ENCODE data around the gene NFATC2. TPM values are rescaled to one million over a fixed set of nuclear protein-coding genes. Genes with fewer than 3 reads are reported as not detected.

NFATC2 gene
- total RNA-seq, 1 experiment from 2014 or later, result 5.0 TPM

- ChIA-PET CTCF (no interaction called here), RAD21 (ENCODE audit: low non-redundant PET in 1 of 2, low total read pairs in 2 of 2, uncharacterized antibody in 2 of 2, unreplicated experiment in 2 of 2) (no interaction called here), POLR2A (no interaction called here)
- H4K20me1 ChIP-seq (ENCODE audit: insufficient read depth), result no peaks in the 10 kb centered on the region
- no peak for DNase-seq (ENCODE audit: low read depth, low spot score)
- no peak overlapping the region for H3K9ac ChIP-seq (ENCODE audit: low read length)
- H3K27me3 ChIP-seq (ENCODE audit: insufficient read depth, low read length), result no peaks in the 10 kb centered on the region
- BruUV-seq (replicated peaks), result no TSS peak
- no peaks in the 10 kb centered on the region for H3K9me2 ChIP-seq (ENCODE audit: insufficient read depth)
- no peak overlapping the region for H3K4me3 ChIP-seq (replicated peaks in 1 of 2; ENCODE audit: low read depth in 1 of 2, low read length in 2 of 2)
- H3K4me2 ChIP-seq (ENCODE audit: low read length), result no peak overlapping the region
- no peaks in the 10 kb centered on the region for H3K79me2 ChIP-seq (ENCODE audit: insufficient read depth, low read length)
- H3K27ac ChIP-seq (ENCODE audit: low read depth, low read length), result no peak overlapping the region
- no peaks in the 10 kb centered on the region for H3K36me3 ChIP-seq (ENCODE audit: control insufficient read depth in 1 of 2, insufficient read depth in 2 of 2, low read length in 2 of 2)
- H2AFZ ChIP-seq (ENCODE audit: low read depth, low read length, poor library complexity, severe bottlenecking), result no peak overlapping the region
- ATAC-seq, result no peak
- intact Hi-C loops (cut with micrococcal nuclease), result no loop called here
- no peaks in the 10 kb centered on the region for H3K9me3 ChIP-seq (ENCODE audit: control insufficient read depth in 1 of 2, insufficient read depth in 1 of 2, low read depth in 1 of 2, low read length in 2 of 2)
- no peak for TF ChIP-seq EZH2 (IDR thresholded peaks at IDR 0.05)
- TF ChIP-seq CBX3 (IDR thresholded peaks at IDR 0.05; ENCODE audit: low read depth), result no peak
- TF ChIP-seq, protein P1, sequence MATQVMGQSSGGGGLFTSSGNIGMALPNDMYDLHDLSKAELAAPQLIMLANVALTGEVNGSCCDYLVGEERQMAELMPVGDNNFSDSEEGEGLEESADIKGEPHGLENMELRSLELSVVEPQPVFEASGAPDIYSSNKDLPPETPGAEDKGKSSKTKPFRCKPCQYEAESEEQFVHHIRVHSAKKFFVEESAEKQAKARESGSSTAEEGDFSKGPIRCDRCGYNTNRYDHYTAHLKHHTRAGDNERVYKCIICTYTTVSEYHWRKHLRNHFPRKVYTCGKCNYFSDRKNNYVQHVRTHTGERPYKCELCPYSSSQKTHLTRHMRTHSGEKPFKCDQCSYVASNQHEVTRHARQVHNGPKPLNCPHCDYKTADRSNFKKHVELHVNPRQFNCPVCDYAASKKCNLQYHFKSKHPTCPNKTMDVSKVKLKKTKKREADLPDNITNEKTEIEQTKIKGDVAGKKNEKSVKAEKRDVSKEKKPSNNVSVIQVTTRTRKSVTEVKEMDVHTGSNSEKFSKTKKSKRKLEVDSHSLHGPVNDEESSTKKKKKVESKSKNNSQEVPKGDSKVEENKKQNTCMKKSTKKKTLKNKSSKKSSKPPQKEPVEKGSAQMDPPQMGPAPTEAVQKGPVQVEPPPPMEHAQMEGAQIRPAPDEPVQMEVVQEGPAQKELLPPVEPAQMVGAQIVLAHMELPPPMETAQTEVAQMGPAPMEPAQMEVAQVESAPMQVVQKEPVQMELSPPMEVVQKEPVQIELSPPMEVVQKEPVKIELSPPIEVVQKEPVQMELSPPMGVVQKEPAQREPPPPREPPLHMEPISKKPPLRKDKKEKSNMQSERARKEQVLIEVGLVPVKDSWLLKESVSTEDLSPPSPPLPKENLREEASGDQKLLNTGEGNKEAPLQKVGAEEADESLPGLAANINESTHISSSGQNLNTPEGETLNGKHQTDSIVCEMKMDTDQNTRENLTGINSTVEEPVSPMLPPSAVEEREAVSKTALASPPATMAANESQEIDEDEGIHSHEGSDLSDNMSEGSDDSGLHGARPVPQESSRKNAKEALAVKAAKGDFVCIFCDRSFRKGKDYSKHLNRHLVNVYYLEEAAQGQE (IDR thresholded peaks at IDR 0.05; ENCODE audit: low read depth), result no peak
- no peak for TF ChIP-seq FOSL1 (IDR thresholded peaks at IDR 0.05; ENCODE audit: low read depth)
- TF ChIP-seq ATF3 (IDR thresholded peaks at IDR 0.05), result no peak
- no peak for TF ChIP-seq ZFX (IDR thresholded peaks at IDR 0.05)
- TF ChIP-seq TCF7L2 (IDR thresholded peaks at IDR 0.05; ENCODE audit: borderline replicate concordance, extremely low read depth, insufficient read depth, insufficient read length), result no peak
- TF ChIP-seq POLR2A (IDR thresholded peaks at IDR 0.05; ENCODE audit: borderline replicate concordance, extremely low read depth, insufficient read depth, insufficient read length), result no peak
- TF ChIP-seq EZH2phosphoT487 (IDR thresholded peaks at IDR 0.05; ENCODE audit: borderline replicate concordance), result no peak
- peaks cover 6 to 13% of the 10 kb centered on the region in 2 experiments for H3K4me1 ChIP-seq (ENCODE audit: control insufficient read depth in 1 of 2, insufficient read depth in 2 of 2, low read length in 2 of 2)
Measured at GRCh38 chr20:51526106-51526470, 16.4 kb downstream of the NFATC2 start.

Measured in HCT116 (cell line).